Natural killer cell (primary cell): ENCODE results near the gene OR7C1. TPM values are rescaled to one million over a fixed set of nuclear protein-coding genes. Genes with fewer than 3 reads are reported as not detected.
"Not testable (repeated sequence)": the region's sequence is repeated elsewhere in the genome, so short reads cannot be mapped to it uniquely, and the experiment has no call there.

Experiments used
- ATAC-seq, 3 donors: fragments of 150-1000 bp in 2 of 3; fragments of 200-7000 bp in 1 of 3; cut with Tn5 transposase; 1 replicate in 1 of 3; 2 replicates in 2 of 3; pipeline ENCODE4 v1.10.0; 2021; ENCODE audit warnings: mild to moderate bottlenecking in 2 of 3, moderate library complexity in 2 of 3
- DNase-seq, 2 donors: peaks; one replicate each; pipeline versions ENCODE4 v3.0.0 to v3.0.0-alpha.2; 2013 to 2021; ENCODE audit warnings: mixed read lengths in 1 of 2
- H3K27ac ChIP-seq: one replicate; pipeline ENCODE4 v1.5.1; 2013; ENCODE audit warnings: mild to moderate bottlenecking, low read length
- H3K27me3 ChIP-seq: one replicate; pipeline ENCODE4 v1.6.1; 2013; ENCODE audit warnings: low read length; ENCODE audit not compliant: control insufficient read depth, insufficient read depth
- H3K36me3 ChIP-seq: one replicate; pipeline ENCODE4 v1.6.1; 2013; ENCODE audit warnings: low read length; ENCODE audit not compliant: control insufficient read depth, insufficient read depth
- H3K4me1 ChIP-seq: one replicate; pipeline ENCODE4 v1.6.1; 2013; ENCODE audit warnings: low read length; ENCODE audit not compliant: control insufficient read depth, insufficient read depth
- H3K4me3 ChIP-seq: one replicate; pipeline ENCODE4 v1.5.1; 2013; ENCODE audit warnings: low read length
- H3K9me3 ChIP-seq: one replicate; pipeline ENCODE4 v1.6.1; 2013; ENCODE audit warnings: low read length; ENCODE audit not compliant: control insufficient read depth, insufficient read depth
- H3K27ac Mint-ChIP-seq, 2 donors: one replicate each; pipeline ENCODE4 v1.8.0; 2022; ENCODE audit warnings: mild to moderate bottlenecking in 2 of 2, mixed read lengths in 2 of 2, moderate library complexity in 1 of 2
- H3K27me3 Mint-ChIP-seq, 2 donors: one replicate each; pipeline ENCODE4 v1.8.0; 2022; ENCODE audit warnings: low read depth in 2 of 2, mixed read lengths in 2 of 2
- H3K36me3 Mint-ChIP-seq: one replicate; pipeline ENCODE4 v1.8.0; 2022; ENCODE audit warnings: mixed read lengths
- H3K4me1 Mint-ChIP-seq, 2 donors: one replicate each; pipeline ENCODE4 v1.8.0; 2022; ENCODE audit warnings: mixed read lengths in 2 of 2
- H3K4me3 Mint-ChIP-seq: one replicate; pipeline ENCODE4 v1.8.0; 2022; ENCODE audit warnings: mild to moderate bottlenecking, moderate library complexity, mixed read lengths
- H3K9me3 Mint-ChIP-seq, 2 donors: one replicate each; pipeline ENCODE4 v1.8.0; 2022; ENCODE audit warnings: mixed read lengths in 2 of 2
- WGBS: methylation state at CpG from one replicate; pipeline ENCODE4 v1.1.7; 2013; ENCODE audit warnings: missing lambda C conversion rate; ENCODE audit not compliant: insufficient coverage; 5-methylcytosine and 5-hydroxymethylcytosine counted together
- intact Hi-C: fragments of 100-400 bp; cut with micrococcal nuclease; formaldehyde crosslinking; loops from one replicate; pipeline ENCODE4 v1.14.2; 2022
- total RNA-seq, 4 donors: library from RNA; stranded (reverse); fragments of 120-200 nt in 1 of 4; gene quantifications; one replicate each; pipeline versions ENCODE4 v1.2.3 to v1.2.4, GENCODE V29; 2013 to 2022
- TF ChIP-seq, protein P1 (sequence below): fragments of 200-600 bp; IDR thresholded peaks from one replicate; pipeline ENCODE4 v1.8.0; 2022; ENCODE audit warnings: antibody characterized with exemption

Gene OR7C1
- total RNA-seq, 3 donors from 2014 or later (not counting 1 experiment from before 2014, with no cell fraction given), result not detected

DNA sequence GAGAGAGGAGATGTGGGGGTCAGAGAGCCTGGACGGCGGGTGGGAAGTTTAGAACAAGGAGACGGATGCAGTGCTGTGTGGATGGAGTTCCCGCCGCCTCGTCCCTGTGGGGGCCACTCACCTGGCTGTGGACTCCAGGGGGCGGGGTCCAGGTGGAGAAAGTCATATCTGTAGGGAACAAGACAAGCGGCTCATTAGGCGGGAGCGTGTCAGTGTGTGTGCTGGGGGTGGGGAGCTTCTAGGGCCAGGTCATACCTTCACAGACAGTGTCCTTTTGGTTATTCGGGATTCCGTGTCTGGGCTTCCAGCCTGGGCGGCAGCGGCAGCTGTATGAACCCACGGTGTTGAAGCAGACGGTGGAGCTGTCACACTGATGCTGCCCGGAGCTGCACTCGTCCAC, 69.6 kb downstream of the OR7C1 start:
- H3K4me3 Mint-ChIP-seq, H3K4me1 Mint-ChIP-seq, H3K36me3 Mint-ChIP-seq, intact Hi-C loops, H3K36me3 ChIP-seq, H3K4me1 ChIP-seq, DNase-seq, H3K9me3 Mint-ChIP-seq, H3K27me3 Mint-ChIP-seq, H3K4me3 ChIP-seq, H3K9me3 ChIP-seq, H3K27me3 ChIP-seq, H3K27ac ChIP-seq: not testable (repeated sequence)
- WGBS, result 93% methylated on average over 4 of the region's 18 CpGs
- ATAC-seq, result peak; percentile 52 to 65 (median 53)
- H3K27ac Mint-ChIP-seq, result peak overlapping the region in 1 of 2 donors; percentile 77

DNA sequence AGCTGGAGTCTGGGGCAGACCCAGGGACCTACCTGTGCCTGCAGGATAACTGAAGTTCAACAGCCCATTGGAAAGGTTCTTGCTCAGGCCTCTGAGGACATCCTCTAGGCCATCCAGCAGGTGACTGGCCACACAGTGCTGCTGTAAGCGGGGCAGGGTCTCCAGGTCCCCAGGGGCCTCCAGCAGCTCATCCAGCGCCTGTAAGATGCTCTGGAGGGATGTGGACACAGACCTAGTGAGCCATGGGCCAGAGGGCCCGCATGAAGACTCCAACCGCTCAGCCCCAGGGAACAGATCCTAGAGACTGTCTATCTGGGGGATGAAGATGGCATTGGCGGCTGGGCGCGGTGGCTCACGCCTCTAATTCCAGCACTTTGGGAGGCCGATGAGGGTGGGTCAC, 70.6 kb downstream of the OR7C1 start:
- Mint-ChIP-seq H3K27ac (no peak overlapping the region), H3K36me3 (no peaks in the 10 kb centered on the region), H3K27me3 (peaks cover 0 to 7% of the 10 kb centered on the region in 2 donors), H3K9me3 (no peaks in the 10 kb centered on the region), H3K4me3 (no peak overlapping the region), H3K4me1 (no peaks in the 10 kb centered on the region)
- Histone ChIP-seq H3K27me3 (no peaks in the 10 kb centered on the region), H3K36me3 (no peaks in the 10 kb centered on the region), H3K9me3 (no peaks in the 10 kb centered on the region), H3K4me1 (no peaks in the 10 kb centered on the region), H3K4me3 (no peak overlapping the region), H3K27ac (no peak overlapping the region)
- intact Hi-C loops, result no loop called here
- TF ChIP-seq, protein P1, sequence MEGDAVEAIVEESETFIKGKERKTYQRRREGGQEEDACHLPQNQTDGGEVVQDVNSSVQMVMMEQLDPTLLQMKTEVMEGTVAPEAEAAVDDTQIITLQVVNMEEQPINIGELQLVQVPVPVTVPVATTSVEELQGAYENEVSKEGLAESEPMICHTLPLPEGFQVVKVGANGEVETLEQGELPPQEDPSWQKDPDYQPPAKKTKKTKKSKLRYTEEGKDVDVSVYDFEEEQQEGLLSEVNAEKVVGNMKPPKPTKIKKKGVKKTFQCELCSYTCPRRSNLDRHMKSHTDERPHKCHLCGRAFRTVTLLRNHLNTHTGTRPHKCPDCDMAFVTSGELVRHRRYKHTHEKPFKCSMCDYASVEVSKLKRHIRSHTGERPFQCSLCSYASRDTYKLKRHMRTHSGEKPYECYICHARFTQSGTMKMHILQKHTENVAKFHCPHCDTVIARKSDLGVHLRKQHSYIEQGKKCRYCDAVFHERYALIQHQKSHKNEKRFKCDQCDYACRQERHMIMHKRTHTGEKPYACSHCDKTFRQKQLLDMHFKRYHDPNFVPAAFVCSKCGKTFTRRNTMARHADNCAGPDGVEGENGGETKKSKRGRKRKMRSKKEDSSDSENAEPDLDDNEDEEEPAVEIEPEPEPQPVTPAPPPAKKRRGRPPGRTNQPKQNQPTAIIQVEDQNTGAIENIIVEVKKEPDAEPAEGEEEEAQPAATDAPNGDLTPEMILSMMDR, result no peak
- DNase-seq, result no peak
- no peak for ATAC-seq
- WGBS, result 90% methylated on average over 9 of the region's 9 CpGs

DNA sequence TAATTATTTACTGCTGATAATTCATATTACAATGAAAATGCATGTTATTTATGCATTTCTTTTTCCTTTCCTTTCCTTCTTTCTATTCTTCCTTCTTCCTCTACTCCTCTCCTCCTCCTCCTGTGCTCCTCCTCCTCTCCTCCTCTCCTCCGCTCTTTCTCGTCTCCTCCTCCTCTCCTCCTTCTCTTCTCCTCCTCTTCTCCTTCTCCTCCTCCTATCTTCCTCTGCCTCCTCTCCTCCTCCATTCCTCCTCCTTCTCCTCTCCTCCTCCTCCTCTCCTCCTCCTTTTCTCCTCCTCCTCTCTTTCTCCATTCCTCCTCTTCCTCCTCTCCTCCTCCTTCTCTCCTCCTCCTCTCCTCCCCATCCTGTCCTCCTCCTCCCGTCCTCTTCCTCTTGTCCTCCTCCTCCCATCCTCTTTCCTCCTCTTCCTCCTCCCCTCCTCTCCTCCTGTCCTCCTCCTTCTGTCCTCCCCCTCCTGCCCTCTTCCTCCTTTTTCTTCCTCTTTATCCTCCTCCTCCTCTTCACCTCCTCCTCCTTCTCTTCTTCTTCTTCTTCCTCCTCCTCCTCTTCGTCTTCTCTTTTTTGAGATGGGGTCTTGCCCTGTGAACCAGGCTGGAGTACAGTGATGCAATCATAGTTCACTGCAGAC, 71.4 kb downstream of the OR7C1 start:
- H3K27ac ChIP-seq, result no peak overlapping the region
- Mint-ChIP-seq H3K36me3 (no peaks in the 10 kb centered on the region), H3K27me3 (peaks cover 0 to 7% of the 10 kb centered on the region in 2 donors), H3K9me3 (no peaks in the 10 kb centered on the region), H3K4me1 (no peaks in the 10 kb centered on the region), H3K4me3 (no peak overlapping the region), H3K27ac (no peak overlapping the region)
- intact Hi-C loops, result no loop called here
- H3K27me3 ChIP-seq, result no peaks in the 10 kb centered on the region
- H3K36me3 ChIP-seq, result no peaks in the 10 kb centered on the region
- H3K9me3 ChIP-seq, result no peaks in the 10 kb centered on the region
- WGBS, result 84% methylated on average over 4 of the region's 4 CpGs
- ATAC-seq (no peak), DNase-seq (no peak)
- no peak overlapping the region for H3K4me3 ChIP-seq
- no peaks in the 10 kb centered on the region for H3K4me1 ChIP-seq
- TF ChIP-seq, protein P1, result no peak

DNA sequence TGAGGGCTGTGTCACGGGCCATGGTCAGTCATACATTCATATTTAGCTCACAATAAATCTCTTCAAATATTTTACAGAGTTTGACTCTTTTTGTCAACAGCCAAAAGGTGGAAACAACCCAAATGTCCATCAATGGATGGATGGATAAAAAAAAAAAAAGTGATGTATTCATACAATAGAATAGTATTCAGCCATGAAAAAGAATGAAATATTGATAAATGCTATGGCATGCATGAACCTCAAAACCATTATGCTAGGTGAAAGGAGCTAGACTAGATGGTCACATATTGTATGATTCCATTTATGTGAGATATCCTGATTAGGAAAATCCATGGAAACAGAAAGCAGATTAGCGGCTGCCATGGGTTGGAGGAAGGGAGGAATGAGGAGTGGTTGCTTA, 72.9 kb downstream of the OR7C1 start:
- DNase-seq, result no peak
- H3K9me3 ChIP-seq, result no peaks in the 10 kb centered on the region
- no peaks in the 10 kb centered on the region for H3K36me3 ChIP-seq
- no peaks in the 10 kb centered on the region for H3K4me1 ChIP-seq
- Mint-ChIP-seq H3K4me1 (no peaks in the 10 kb centered on the region), H3K9me3 (no peaks in the 10 kb centered on the region), H3K4me3 (no peak overlapping the region), H3K27me3 (peaks cover 0 to 7% of the 10 kb centered on the region in 2 donors), H3K36me3 (no peaks in the 10 kb centered on the region), H3K27ac (no peak overlapping the region)
- intact Hi-C loops, result no loop called here
- TF ChIP-seq, protein P1, result no peak
- no peak for ATAC-seq
- no peak overlapping the region for H3K27ac ChIP-seq
- H3K4me3 ChIP-seq, result no peak overlapping the region
- WGBS, result 92% methylated on average over 2 of the region's 2 CpGs
- H3K27me3 ChIP-seq, result no peaks in the 10 kb centered on the region
